GM12878 (cell line): ENCODE measurements around the gene C9orf72. TPM values are rescaled to one million over a fixed set of nuclear protein-coding genes. Genes with fewer than 3 reads are reported as not detected.

Experiments
- ATAC-seq: fragments of 200-7000 bp; cut with Tn5 transposase; 3 replicates; pipeline ENCODE4 v1.9.1; 2020; ENCODE audit warnings: mild to moderate bottlenecking, moderate library complexity
- Bru-seq: library from RNA; stranded (reverse); fragments of 400-500 nt; gene quantifications from one replicate; lab custom pipeline; 2021; lab: Mats Ljungman, UMichigan
- BruChase-seq, 2 experiments: library from RNA; stranded (reverse); fragments of 400-500 nt; gene quantifications; one replicate each; lab custom pipeline; 2021; lab: Mats Ljungman, UMichigan
- BruUV-seq: library from RNA; stranded (reverse); fragments of 400-500 nt; replicated peaks from 2 replicates; lab custom pipeline; 2021; lab: Mats Ljungman, UMichigan
- CTCF ChIA-PET: fragments of 300-600 bp; sonication (Branson Sonifier 250); formaldehyde crosslinking; extraction: SDS; loops from one replicate; lab custom pipeline; 2021; ENCODE audit warnings: inconsistent platforms; lab: Yijun Ruan, JAX
- POLR2A ChIA-PET: fragments of 350-600 bp; formaldehyde crosslinking; extraction: SDS; loops from one replicate; lab custom pipeline; 2021; ENCODE audit warnings: inconsistent platforms; lab: Charles Lee
- RAD21 ChIA-PET: fragments of 300-600 bp; sonication (Branson Sonifier 250); formaldehyde crosslinking; loops from one replicate; lab custom pipeline; 2023; ENCODE audit warnings: antibody characterized with exemption; ENCODE audit not compliant: unreplicated experiment; lab: Charles Lee
- SMC1A ChIA-PET: fragments of 300-600 bp; sonication (Branson Sonifier 250); formaldehyde crosslinking; loops from one replicate; lab custom pipeline; 2023; ENCODE audit not compliant: unreplicated experiment, uncharacterized antibody; lab: Charles Lee
- DNase-seq: peaks from one replicate; pipeline ENCODE4 v3.0.0-alpha.2; 2011; ENCODE audit warnings: low read depth, low spot score
- FAIRE-seq: peaks from 3 replicates; lab custom pipeline; 2011; peaks lifted over from hg19 to GRCh38; lab: Jason Lieb, UNC
- H2AFZ ChIP-seq: 2 replicates; pipeline ENCODE4 v1.6.0; 2011; ENCODE audit warnings: low read depth, low read length, control low read depth; ENCODE audit not compliant: control insufficient read depth
- H3K27ac ChIP-seq: 2 replicates; pipeline ENCODE4 v1.5.1; 2011; ENCODE audit warnings: control low read depth; ENCODE audit not compliant: control insufficient read depth, insufficient read depth
- H3K27me3 ChIP-seq, 2 experiments: replicated peaks in 1 of 2; 2 replicates each; pipeline versions ENCODE4 v1.6.0 to v1.6.1; 2011; ENCODE audit warnings: low read length in 1 of 2; ENCODE audit not compliant: control insufficient read depth in 2 of 2, insufficient read depth in 2 of 2
- H3K36me3 ChIP-seq, 2 experiments: 2 replicates each; pipeline ENCODE4 v1.5.1; 2011; ENCODE audit warnings: low read length in 1 of 2; ENCODE audit not compliant: control insufficient read depth in 2 of 2, insufficient read depth in 2 of 2
- H3K4me1 ChIP-seq: 2 replicates; pipeline ENCODE4 v1.6.1; 2011; ENCODE audit warnings: mild to moderate bottlenecking, low read length, moderate library complexity, mixed read lengths; ENCODE audit not compliant: control insufficient read depth, insufficient read depth
- H3K4me2 ChIP-seq: 2 replicates; pipeline ENCODE4 v1.6.0; 2011; ENCODE audit warnings: control low read depth; ENCODE audit not compliant: control insufficient read depth, insufficient read depth
- H3K4me3 ChIP-seq: fragments of 200-600 bp; sonication (generic); 2 replicates; pipeline ENCODE4 v1.5.1; 2016
- H3K79me2 ChIP-seq: 2 replicates; pipeline ENCODE4 v1.6.0; 2011; ENCODE audit warnings: low read length; ENCODE audit not compliant: control insufficient read depth, insufficient read depth
- H3K9ac ChIP-seq: 2 replicates; pipeline ENCODE4 v1.8.0; 2011; ENCODE audit warnings: low read length, control low read depth, mixed read lengths; ENCODE audit not compliant: control insufficient read depth, insufficient read depth
- H3K9me3 ChIP-seq: replicated peaks from 3 replicates; pipeline ENCODE4 v1.5.1; 2011; ENCODE audit warnings: mild to moderate bottlenecking, low read length; ENCODE audit not compliant: control insufficient read depth, insufficient read depth
- H4K20me1 ChIP-seq: 2 replicates; pipeline ENCODE4 v1.6.0; 2011; ENCODE audit not compliant: control insufficient read depth, insufficient read depth
- CEBPB ChIP-seq, 2 experiments: fragments of 150-350 bp in 1 of 2; IDR thresholded peaks; 2 replicates each; pipeline ENCODE4 v1.6.1; 2012 to 2014; ENCODE audit warnings: low read depth in 2 of 2, low read length in 2 of 2, borderline replicate concordance in 1 of 2, inconsistent platforms in 1 of 2
- E2F4 ChIP-seq: IDR thresholded peaks from 2 replicates; pipeline ENCODE4 v1.6.1; 2012; ENCODE audit warnings: low read depth, low read length, improper control_type of control experiment
- EGR1 ChIP-seq, 2 experiments: IDR thresholded peaks; 1 replicate in 1 of 2; 2 replicates in 1 of 2; pipeline ENCODE4 v1.6.1; 2011 to 2012; ENCODE audit warnings: low read depth in 2 of 2, low read length in 2 of 2, borderline replicate concordance in 1 of 2, mild to moderate bottlenecking in 1 of 2, moderate library complexity in 1 of 2
- GABPA ChIP-seq: IDR thresholded peaks from 2 replicates; pipeline ENCODE4 v1.6.1; 2014; ENCODE audit warnings: antibody characterized with exemption, low read depth, mild to moderate bottlenecking, inconsistent platforms
- HDAC6 ChIP-seq: fragments of 200-600 bp; sonication (generic); IDR thresholded peaks from one replicate; pipeline ENCODE4 v1.8.0; 2017; ENCODE audit warnings: antibody characterized with exemption; ENCODE audit not compliant: unreplicated experiment
- IKZF1 ChIP-seq: fragments of 450-650 bp; conservative IDR thresholded peaks from 2 replicates; pipeline ENCODE4 v1.6.1; 2017; ENCODE audit warnings: antibody characterized with exemption, mild to moderate bottlenecking
- NR2F1 ChIP-seq: fragments of 450-650 bp; conservative IDR thresholded peaks from 2 replicates; pipeline ENCODE4 v1.6.1; 2017; ENCODE audit warnings: mild to moderate bottlenecking
- TAF1 ChIP-seq: IDR thresholded peaks from 2 replicates; pipeline ENCODE4 v1.6.1; 2011; ENCODE audit warnings: mild to moderate bottlenecking, low read depth, low read length, borderline replicate concordance
- WGBS: methylation state at CpG from one replicate; pipeline ENCODE4 v1.1.6; 2016; ENCODE audit warnings: low lambda C conversion rate; ENCODE audit not compliant: insufficient replicate concordance, insufficient coverage; ENCODE audit errors: missing lambda C conversion rate; 5-methylcytosine and 5-hydroxymethylcytosine counted together
- in situ Hi-C: fragments of 300-500 bp; cut with MboI; formaldehyde crosslinking; loops from 9 replicates; pipeline ENCODE4 v1.14.3; 2018; ENCODE audit warnings: mixed read lengths
- intact Hi-C: fragments of 100-400 bp; cut with micrococcal nuclease; formaldehyde crosslinking; loops from one replicate; pipeline ENCODE4 v1.14.2; 2022; ENCODE audit not compliant: unreplicated experiment
- long read RNA-seq, 2 experiments: library from polyadenylated mRNA; unstranded; transcript quantifications; one replicate each; pipeline ENCODE4 v2.0.0, GENCODE V29; 2019 to 2020
- polyA minus RNA-seq, 3 experiments: library from RNA; depleted of rRNA, polyadenylated mRNA; stranded (reverse); fragments of >200 nt; gene quantifications; 2 replicates each; pipeline ENCODE4 v1.2.3, GENCODE V29; 2011
- polyA plus RNA-seq, 11 experiments: library from polyadenylated mRNA; depleted of rRNA in 4 of 11; unstranded in 6 of 11; stranded (reverse) in 5 of 11; fragments of >200 nt; fragmentation: Nextera tagmentation in 4 of 11; fragmentation: Illumina TruSeq in 1 of 11; extraction: Ambion mirVana in 4 of 11; extraction: Trizol in 1 of 11; gene quantifications; 1 replicate in 1 of 11; 2 replicates in 10 of 11; pipeline versions ENCODE4 v1.2.1 to v1.2.3, GENCODE V29; 2011 to 2016; ENCODE audit warnings: inconsistent platforms in 2 of 11, missing spikeins in 2 of 11, low read depth in 1 of 11
- total RNA-seq, 4 experiments: library from RNA; depleted of rRNA in 3 of 4; stranded (reverse); fragments of >200 nt in 3 of 4; fragmentation: Illumina TruSeq in 1 of 4; extraction: Trizol in 1 of 4; gene quantifications; 2 replicates each; pipeline versions ENCODE4 v1.2.1 to v1.2.3, GENCODE V29; 2013 to 2021
- TF ChIP-seq, protein P1 (sequence below): IDR thresholded peaks from 2 replicates; pipeline ENCODE4 v1.6.1; 2012; ENCODE audit warnings: low read length, inconsistent platforms
- TF ChIP-seq, protein P2 (sequence below): IDR thresholded peaks from 2 replicates; pipeline ENCODE4 v1.6.1; 2011; ENCODE audit warnings: borderline replicate concordance, low read depth, mild to moderate bottlenecking, moderate library complexity, mixed read lengths, low read length; ENCODE audit not compliant: insufficient read depth; ENCODE audit errors: extremely low read length
- TF ChIP-seq, protein P3 (sequence below): IDR thresholded peaks from 2 replicates; pipeline ENCODE4 v1.6.1; 2011; ENCODE audit warnings: low read depth, low read length, improper control_type of control experiment, borderline replicate concordance

Gene C9orf72, protein sequence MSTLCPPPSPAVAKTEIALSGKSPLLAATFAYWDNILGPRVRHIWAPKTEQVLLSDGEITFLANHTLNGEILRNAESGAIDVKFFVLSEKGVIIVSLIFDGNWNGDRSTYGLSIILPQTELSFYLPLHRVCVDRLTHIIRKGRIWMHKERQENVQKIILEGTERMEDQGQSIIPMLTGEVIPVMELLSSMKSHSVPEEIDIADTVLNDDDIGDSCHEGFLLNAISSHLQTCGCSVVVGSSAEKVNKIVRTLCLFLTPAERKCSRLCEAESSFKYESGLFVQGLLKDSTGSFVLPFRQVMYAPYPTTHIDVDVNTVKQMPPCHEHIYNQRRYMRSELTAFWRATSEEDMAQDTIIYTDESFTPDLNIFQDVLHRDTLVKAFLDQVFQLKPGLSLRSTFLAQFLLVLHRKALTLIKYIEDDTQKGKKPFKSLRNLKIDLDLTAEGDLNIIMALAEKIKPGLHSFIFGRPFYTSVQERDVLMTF
- 71.6 and 71.7 TPM in 2 replicates for total RNA-seq (2013; cell fraction: nucleolus; rRNA removed)
- total RNA-seq (2014; rRNA removed), result 6.0 and 8.1 TPM in 2 replicates
- 7.3 and 7.6 TPM in 2 replicates for total RNA-seq (2014; rRNA removed; fragmentation: Illumina TruSeq; extraction: Trizol)
- total RNA-seq (2021), result 6.4 and 7.2 TPM in 2 replicates
- 2.0 TPM for polyA plus RNA-seq (2011; ENCODE audit: low read depth)
- 8.6 and 15.6 TPM in 2 replicates for polyA plus RNA-seq (2011; rRNA removed)
- 1.6 and 2.2 TPM in 2 replicates for polyA plus RNA-seq (2011; cell fraction: cytosol; rRNA removed)
- 10.7 and 13.6 TPM in 2 replicates for polyA plus RNA-seq (2011; cell fraction: nucleus; rRNA removed)
- 4.6 and 5.7 TPM in 2 replicates for polyA plus RNA-seq (2012)
- polyA plus RNA-seq (2014; fragmentation: Illumina TruSeq; extraction: Trizol), result 5.8 and 9.7 TPM in 2 replicates
- polyA plus RNA-seq (2014; fragmentation: Nextera tagmentation; extraction: Ambion mirVana), result 1 to 10 TPM; 5.3 to 9.0 TPM
- 3.0 and 4.8 TPM in 2 replicates for polyA plus RNA-seq (2014; rRNA removed)
- 1 to 10 TPM; 6.4 TPM for polyA plus RNA-seq (2016; fragmentation: Nextera tagmentation; extraction: Ambion mirVana)
- polyA minus RNA-seq (2011; rRNA and poly(A)+ RNA removed), result 7.2 and 11.3 TPM in 2 replicates
- 1.9 and 2.8 TPM in 2 replicates for polyA minus RNA-seq (2011; cell fraction: cytosol; rRNA and poly(A)+ RNA removed)
- polyA minus RNA-seq (2011; cell fraction: nucleus; rRNA and poly(A)+ RNA removed), result 14.7 and 15.0 TPM in 2 replicates
- Bru-seq, nascent RNA, result percentile 83 among the genes with signal in this experiment
- BruChase-seq, experiment 1, labeled RNA remaining after a 6-hour chase, result percentile 78 among the genes with signal in this experiment
- percentile 85 among the genes with signal in this experiment for BruChase-seq, experiment 2, labeled RNA remaining after a 2-hour chase
- long read RNA-seq, experiment 1, partial matches to known transcripts, result 2 of 3 reads
- long read RNA-seq, experiment 1, other reads (novel, unspliced or antisense), result 1 of 3 reads
- long read RNA-seq, experiment 2, partial matches to known transcripts, result 2 of 6 reads
- long read RNA-seq, experiment 2, other reads (novel, unspliced or antisense), result 4 of 6 reads

GRCh38 chr9:27572918-27573633 lies at the start of gene C9orf72:
C9orf72 (minus strand) TSS chr9:27573481; CDS start chr9:27567120, 6,361 bp downstream.
- Histone ChIP-seq H4K20me1 (no peaks in the 10 kb centered on the region), H3K9me3 (no peaks in the 10 kb centered on the region; the same call in 2 of the 3 replicates), H3K36me3 (no peaks in the 10 kb centered on the region), H3K27me3 (no peaks in the 10 kb centered on the region), H3K4me2 (peak within 1 kb of the TSS; percentile 78), H2AFZ (peak within 1 kb of the TSS; percentile 98), H3K27ac (peak within 1 kb of the TSS; percentile 74), H3K9ac (peak within 1 kb of the TSS; percentile 69), H3K4me3 (peak within 1 kb of the TSS; percentile 94), H3K79me2 (no peaks in the 10 kb centered on the region), H3K4me1 (peaks cover 4% of the 10 kb centered on the region; the same call in 1 of the 2 replicates)
- FAIRE-seq (no peak), DNase-seq (no peak), ATAC-seq (peak; percentile 90)
- 1% methylated on average over 40 of the region's 72 CpGs for WGBS
- ChIA-PET CTCF (interaction anchor here (1.0 kb wide), 1 partner anchor 34 kb away, joined by 4 read pairs; no protein-coding TSS in a partner anchor), POLR2A (interaction anchor here (0.7 to 1.6 kb wide), 6 partner anchors 9 to 194 kb away, joined by 3 to 7 read pairs (median 3); no protein-coding TSS in a partner anchor), SMC1A (interaction anchor here (0.5 to 2.6 kb wide), 5 partner anchors 12 to 224 kb away, joined by 3 to 15 read pairs (median 3); no protein-coding TSS in a partner anchor), RAD21 (interaction anchor here (1.5 kb wide), 1 partner anchor 35 kb away, joined by 4 read pairs; no protein-coding TSS in a partner anchor)
- BruUV-seq, result no TSS peak
- in situ Hi-C loops (no loop called here), intact Hi-C loops (no loop called here)
- TF ChIP-seq HDAC6, result no peak
- TF ChIP-seq CEBPB (IDR thresholded peaks at IDR 0.05; ENCODE audit: borderline replicate concordance in 1 of 2, low read depth in 2 of 2, low read length in 2 of 2), result no peak
- no peak for TF ChIP-seq NR2F1
- peak; percentile 79 for TF ChIP-seq IKZF1
- TF ChIP-seq, protein P1, sequence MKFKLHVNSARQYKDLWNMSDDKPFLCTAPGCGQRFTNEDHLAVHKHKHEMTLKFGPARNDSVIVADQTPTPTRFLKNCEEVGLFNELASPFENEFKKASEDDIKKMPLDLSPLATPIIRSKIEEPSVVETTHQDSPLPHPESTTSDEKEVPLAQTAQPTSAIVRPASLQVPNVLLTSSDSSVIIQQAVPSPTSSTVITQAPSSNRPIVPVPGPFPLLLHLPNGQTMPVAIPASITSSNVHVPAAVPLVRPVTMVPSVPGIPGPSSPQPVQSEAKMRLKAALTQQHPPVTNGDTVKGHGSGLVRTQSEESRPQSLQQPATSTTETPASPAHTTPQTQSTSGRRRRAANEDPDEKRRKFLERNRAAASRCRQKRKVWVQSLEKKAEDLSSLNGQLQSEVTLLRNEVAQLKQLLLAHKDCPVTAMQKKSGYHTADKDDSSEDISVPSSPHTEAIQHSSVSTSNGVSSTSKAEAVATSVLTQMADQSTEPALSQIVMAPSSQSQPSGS, result no peak
- TF ChIP-seq E2F4, result no peak
- TF ChIP-seq TAF1, result 0 out of 2 replicates have a peak, but pooled peaks have one; percentile 35
- no peak for TF ChIP-seq GABPA
- TF ChIP-seq, protein P2, sequence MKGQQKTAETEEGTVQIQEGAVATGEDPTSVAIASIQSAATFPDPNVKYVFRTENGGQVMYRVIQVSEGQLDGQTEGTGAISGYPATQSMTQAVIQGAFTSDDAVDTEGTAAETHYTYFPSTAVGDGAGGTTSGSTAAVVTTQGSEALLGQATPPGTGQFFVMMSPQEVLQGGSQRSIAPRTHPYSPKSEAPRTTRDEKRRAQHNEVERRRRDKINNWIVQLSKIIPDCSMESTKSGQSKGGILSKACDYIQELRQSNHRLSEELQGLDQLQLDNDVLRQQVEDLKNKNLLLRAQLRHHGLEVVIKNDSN, result no peak
- peak in 1 of 2 experiments; percentile 97; a peak in 2 of 3 replicates for TF ChIP-seq EGR1 (IDR thresholded peaks at IDR 0.05; ENCODE audit: borderline replicate concordance in 1 of 2, low read depth in 2 of 2, low read length in 2 of 2)
- TF ChIP-seq, protein P3, sequence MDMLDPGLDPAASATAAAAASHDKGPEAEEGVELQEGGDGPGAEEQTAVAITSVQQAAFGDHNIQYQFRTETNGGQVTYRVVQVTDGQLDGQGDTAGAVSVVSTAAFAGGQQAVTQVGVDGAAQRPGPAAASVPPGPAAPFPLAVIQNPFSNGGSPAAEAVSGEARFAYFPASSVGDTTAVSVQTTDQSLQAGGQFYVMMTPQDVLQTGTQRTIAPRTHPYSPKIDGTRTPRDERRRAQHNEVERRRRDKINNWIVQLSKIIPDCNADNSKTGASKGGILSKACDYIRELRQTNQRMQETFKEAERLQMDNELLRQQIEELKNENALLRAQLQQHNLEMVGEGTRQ, result no peak
